ENCODE data around the gene PPP6R2.

The PPP6R2 gene, protein sequence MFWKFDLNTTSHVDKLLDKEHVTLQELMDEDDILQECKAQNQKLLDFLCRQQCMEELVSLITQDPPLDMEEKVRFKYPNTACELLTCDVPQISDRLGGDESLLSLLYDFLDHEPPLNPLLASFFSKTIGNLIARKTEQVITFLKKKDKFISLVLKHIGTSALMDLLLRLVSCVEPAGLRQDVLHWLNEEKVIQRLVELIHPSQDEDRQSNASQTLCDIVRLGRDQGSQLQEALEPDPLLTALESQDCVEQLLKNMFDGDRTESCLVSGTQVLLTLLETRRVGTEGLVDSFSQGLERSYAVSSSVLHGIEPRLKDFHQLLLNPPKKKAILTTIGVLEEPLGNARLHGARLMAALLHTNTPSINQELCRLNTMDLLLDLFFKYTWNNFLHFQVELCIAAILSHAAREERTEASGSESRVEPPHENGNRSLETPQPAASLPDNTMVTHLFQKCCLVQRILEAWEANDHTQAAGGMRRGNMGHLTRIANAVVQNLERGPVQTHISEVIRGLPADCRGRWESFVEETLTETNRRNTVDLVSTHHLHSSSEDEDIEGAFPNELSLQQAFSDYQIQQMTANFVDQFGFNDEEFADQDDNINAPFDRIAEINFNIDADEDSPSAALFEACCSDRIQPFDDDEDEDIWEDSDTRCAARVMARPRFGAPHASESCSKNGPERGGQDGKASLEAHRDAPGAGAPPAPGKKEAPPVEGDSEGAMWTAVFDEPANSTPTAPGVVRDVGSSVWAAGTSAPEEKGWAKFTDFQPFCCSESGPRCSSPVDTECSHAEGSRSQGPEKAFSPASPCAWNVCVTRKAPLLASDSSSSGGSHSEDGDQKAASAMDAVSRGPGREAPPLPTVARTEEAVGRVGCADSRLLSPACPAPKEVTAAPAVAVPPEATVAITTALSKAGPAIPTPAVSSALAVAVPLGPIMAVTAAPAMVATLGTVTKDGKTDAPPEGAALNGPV

DNA sequence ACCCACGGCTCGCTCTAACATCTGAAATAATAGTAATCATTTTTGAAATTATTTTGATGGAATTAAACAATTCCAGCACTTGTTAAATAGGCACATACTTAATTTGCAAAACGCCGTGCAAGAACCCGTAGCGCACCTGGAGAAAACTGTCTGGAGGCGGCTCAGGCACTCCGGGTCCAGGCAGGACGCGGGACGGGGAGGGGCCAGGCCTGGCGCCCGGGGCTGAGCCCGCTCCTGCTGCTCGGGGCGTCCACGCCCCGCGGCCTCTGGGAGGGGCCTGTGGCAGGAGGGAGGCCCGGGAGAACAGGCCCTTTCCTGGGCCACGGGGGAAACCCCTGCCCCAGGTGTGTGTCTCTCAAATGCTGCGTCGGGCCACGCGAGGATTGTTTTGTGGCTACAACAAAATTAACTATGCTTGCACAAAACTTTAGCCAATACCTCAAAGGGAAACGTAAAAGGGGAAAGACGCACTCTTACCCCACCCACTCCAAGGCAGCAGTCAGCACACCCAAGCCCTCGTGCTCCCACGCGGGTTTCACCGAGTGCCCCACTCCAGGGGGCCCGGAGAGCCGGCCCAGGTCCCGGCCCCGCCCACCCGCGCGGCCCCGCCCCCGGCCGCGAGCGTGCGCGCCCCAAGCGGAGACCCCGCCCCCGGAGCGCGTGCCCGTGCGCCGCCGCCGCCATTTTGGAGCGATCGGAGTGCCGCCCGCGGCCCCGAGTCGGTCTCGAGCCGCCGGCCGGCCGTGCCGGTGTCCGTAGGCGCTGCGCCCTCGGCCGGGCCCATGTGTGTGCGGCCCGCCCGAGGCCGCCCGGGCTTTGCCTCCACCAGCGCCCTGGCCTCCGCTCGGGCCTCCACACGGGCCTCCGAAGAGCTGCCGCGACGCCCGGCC is at the start of gene PPP6R2:
Gene PPP6R2 (plus strand): TSS at position 677 of the 890 bp plus-strand sequence. CDS start 50,582 bp downstream, outside the sequence.
- DNase-seq (ENCODE audit: low read depth), result peak; percentile 87

DNA sequence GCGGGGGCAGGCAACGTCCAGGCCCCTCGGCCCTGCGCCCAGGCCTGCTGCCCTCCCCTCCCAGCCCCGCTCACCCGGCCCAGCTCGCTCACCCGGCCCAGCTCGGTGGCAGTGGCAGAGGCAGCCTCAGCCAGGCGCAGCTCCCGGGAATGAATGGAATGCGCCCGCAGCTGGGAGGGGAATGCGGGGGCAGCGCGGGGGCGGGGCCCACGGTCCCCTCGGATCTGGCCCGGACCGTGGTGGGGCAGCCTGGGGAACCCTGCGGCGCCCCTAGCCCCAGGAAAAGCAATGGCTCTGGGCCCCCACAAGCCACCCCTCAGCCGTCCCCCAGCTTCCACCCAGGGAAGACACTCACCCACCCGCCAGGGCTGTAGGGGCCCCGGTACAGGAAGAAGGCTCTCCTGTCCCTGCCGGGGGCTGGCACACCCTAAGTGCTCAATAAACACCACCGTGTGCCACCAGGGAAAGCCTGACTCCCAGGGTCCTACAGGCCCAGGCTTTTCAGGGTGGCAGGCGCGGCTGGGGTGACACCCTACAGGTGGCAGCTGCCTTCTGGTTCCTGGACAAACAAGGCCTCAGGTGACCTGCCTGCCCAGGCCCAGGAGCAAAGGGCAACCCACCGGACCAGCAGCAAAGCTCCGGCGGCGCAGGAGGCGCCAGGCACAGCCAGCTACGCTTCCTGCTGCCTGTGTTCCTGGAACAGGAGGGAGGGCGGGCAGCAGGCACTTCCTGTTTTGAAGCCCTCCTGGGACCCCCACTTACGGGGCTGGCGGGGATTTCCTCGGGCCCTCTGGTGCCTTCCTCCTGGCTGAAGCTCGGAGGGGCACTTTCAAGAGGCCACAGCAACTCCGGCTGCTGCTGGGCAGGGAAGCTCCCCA is 49.4 kb upstream of the PPP6R2 start:
- no peak for DNase-seq (ENCODE audit: low read depth)

DNA sequence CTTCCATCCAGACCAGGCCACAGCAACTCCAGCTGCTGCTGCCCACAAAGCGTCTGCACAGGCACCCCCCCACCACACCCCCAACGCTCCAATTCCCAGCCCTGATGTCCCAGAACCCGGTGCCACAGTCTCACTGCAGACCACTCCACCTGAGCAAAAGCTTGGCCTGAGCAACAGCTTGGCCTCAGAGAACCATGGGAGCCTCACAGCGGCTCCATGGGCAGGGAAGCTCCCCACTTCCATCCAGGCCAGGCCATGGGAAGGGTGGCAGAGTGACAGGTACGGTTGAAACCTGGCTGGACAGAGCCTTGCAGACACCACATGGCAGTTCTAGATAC is 48.8 kb upstream of the PPP6R2 start:
- DNase-seq (ENCODE audit: low read depth), result no peak

DNA sequence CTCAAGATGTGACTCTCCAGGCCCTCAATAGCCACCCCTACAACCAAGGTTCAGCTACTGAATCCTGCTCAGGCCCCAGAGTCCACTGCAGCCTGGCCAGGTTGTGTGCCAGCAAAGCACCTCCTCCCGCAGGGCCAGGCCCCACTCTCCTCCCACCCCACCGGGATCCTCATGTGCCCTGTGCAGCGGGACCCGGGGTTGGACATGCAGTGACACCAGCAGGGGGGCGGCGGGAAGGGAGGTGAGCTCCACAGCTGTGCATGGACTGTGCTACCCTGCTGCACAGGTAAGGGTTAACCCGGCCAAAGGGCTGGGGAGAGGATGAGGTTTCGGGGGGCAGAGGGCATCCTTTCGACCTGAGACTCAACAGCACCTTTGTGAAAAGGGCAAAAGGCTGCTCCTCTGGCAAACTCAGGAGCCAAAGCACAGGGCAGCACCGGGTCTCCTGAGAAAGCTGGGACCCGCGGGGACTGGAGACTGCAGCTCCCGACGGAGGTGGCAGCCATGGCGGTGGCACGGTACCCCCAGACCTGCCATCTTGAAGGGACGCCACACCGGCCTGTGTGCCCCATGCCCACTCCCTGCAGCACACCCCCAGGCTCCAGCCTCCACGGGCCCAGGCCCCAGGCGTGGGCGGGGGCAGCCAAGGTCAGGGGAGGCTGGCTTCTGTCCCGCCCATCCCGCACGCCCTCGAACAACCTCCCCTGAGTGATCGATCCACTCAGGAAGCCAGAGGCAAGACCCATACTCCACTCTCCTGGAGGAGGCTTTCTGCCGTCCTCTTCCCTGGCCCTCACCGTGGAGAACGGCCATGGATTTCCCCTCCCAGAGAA is 46.3 kb upstream of the PPP6R2 start:
- no peak for DNase-seq (ENCODE audit: low read depth)

DNA sequence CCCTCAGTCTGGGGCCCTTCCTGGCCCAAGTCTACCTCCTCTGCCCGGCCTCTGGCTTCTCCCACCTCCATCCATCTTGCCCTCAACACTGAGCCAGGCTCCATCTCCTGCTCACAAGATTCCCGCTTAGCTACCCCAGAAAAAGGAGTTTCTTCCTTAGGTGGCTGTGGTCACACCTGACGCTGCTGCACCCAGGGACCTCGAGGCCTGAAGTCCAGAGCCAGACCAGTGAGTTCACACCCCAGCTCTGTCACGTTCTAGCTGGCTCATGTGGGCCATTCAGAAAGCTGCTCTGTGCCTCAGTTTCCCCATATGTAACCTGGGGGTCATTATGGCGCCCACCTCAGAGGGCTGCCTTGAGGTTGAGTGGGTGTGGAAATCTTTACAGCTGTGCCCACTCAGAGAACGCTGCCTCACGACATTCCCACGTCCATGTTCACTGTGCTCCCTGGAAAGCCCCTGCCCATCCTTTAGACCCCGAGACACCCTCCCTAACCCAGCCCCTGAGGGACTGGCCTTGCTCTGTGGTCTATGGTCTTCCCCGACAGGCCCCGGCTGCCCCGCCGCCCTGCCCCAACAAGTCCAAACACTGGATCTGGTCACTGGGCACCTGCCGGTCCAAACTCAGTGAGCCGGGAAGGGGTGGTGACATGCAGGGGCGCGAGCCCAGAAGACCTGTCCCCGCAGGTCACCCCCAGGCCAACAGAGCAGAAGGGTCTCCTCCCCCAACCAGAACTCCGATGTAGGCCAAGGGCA is 45.4 kb upstream of the PPP6R2 start:
- DNase-seq (ENCODE audit: low read depth), result no peak

DNA sequence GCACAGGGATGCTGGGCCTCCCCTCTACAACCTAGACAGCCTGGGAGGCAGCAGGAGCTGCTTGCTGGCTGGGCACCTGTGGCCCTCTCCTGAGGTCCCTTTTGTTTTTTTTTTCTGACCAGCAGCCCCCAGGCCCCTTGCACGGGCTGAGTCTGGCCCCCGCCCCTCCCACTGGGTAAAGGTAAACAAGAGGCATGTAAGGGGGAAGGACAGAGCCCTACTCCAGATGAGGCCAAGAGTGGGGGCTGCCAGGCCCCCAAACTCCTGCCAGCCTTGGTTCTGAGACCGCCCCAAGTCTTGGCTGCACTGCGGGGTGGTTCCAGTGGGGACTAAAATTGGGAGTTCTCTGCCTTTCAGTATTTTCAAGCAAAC is 44.9 kb upstream of the PPP6R2 start:
- DNase-seq (ENCODE audit: low read depth), result no peak

DNA sequence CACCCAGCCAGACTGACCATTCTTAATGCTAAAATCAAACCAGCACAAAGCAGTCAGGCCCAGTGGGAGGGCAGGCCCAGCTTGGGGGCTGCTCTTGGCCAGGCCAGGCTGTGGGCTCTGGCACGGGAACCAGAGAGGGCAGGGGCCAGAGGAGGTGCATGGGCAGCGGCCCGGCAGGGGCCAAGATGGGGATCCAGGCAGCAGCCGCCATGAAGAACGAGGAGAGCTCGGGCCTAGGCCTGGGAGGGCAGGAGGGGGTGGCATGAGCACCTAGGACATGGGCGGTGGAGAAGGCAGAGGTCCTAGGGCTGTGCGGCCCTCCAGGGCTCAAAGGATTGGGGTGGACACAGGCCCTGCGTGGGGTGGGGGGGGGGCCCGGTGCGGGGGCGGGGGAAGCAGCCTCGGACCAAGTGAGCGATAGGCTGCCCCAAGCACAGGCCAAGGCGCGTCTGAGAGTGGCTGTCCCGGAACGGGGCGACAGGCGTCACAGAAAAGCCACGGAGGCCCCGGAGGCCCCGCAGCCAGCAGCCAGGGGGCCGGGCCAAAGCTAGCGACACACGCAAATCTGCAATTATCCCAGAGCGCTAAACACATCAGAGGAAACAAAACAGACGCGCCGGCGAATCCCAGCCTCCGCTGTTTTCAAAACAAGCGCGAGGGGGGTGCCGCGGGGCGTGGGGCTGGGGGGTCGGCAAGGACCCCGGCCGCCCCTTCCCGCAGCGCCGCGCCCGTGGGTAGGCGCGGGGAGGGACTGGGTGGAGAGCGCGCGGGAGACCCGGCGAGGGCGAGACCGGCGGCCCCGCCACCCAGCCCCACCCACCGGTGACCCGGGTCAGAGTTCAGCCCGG is 44.0 kb upstream of the PPP6R2 start:
- no peak for DNase-seq (ENCODE audit: low read depth)

DNA sequence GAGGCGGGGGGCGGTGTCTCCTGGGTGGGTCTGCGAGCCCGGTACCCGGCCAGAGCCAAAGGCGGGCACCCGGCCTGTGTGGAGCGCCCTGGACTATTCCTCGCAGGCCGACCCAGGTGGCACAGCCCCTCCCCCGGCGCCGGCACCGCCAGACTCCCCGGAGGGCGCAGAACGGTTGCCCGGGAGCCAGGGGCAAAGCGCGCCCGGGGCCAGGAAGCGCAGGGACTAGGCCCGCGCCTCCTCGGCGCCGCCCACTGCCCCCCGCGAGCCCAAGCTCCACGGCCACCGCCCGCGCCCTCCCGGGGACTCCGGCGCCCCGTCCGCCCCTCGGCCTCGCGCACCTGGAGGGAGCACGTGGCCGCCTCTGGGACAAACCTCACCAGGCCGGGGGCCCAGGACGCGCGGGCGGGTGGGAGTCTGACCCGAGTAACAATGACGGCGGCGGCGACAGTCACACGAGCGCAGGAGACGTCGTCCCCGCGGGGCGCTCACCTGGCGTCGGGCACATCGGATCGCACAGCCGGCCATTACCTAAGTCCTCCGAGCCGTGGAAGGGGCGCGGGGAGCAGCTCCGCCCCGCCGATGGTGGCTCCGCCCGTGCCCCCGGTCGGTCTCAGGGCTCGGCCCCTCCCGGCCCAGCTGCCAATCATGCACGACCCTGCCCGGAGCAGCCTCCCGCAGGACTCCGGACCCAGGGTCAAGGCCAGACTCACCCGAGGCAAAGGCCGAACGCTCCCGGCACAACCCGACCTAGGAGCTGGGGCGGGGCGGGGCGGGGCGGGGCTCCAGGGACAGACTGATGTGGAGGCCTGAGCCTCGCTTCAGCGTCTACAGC is 43.1 kb upstream of the PPP6R2 start:
- no peak for DNase-seq (ENCODE audit: low read depth)

DNA sequence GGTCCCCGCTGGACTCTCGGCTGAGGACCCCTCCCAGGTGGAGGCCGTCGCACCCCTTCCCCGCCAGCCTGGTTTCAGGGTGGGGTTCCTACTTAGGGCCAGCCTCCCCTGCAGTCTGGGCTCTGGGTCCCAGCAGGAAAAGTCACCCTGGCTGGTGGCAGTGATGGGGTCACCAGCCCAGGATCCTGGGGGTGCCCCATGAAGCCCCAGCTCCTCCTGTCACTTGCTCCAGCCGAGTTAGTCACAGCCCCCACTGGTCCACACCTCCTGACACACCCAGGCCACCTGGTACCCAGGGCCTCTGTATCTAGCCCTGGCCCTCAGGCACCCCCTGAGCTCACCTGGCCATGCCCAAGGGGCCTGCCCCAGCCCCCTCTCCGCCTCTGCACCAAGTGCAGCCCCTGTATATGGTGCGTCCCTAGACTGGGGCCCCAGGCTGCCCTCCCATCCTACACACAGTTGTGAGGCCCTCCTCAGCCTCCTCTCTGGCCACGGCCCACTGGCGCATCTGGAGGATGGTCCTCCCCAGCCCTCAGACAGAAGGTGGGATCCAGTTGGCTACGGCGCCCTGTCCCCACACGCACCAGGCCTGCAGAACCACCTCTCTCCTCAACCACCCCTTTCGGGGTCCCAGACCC is 42.4 kb upstream of the PPP6R2 start:
- DNase-seq (ENCODE audit: low read depth), result no peak

DNA sequence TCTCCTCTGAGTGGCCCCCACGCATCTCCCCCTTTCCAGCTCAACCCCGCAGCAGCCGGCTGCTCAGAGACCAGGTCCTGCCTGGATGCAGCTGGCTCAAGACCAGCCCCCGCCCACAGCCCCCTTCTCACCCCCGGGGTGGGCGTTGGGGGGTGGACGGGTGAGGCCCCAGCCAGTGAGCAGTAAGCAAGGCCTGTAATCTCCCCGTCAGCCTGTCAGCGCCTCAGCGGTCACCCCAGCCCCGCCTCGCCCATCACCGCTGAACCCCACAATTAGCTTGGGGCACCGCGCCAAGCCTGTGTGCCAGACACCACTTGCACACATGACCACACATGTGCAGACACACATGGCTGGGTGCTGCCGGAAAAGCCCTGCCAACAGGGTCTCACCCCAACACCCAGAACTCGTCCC is 41.5 kb upstream of the PPP6R2 start:
- DNase-seq (ENCODE audit: low read depth), result no peak

DNA sequence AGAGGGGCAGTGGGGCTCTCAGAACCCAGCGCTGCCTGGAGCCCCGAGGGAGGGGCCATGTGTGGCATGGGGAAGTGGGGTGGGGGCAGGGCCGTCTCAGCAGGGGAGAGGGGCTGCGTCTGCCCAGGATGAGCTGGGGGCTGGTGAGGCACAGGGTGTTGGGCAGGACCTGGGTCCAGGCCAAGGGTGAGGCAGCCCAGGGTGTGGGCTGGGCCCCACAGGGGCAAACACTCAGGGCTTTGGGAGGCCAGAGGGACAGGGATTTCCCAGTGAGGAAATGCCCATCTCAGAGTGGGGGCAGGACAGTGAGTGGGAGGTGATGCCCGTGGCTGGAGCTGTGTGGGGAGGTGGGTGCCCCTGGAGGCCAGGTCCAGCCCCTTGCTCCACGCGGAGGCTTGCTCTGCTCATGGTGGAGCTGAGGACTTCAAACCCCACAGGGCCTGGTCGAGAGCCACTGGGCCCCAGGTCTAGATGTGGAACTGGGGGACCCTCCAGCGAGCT is 41.0 kb upstream of the PPP6R2 start:
- no peak for DNase-seq (ENCODE audit: low read depth)

DNA sequence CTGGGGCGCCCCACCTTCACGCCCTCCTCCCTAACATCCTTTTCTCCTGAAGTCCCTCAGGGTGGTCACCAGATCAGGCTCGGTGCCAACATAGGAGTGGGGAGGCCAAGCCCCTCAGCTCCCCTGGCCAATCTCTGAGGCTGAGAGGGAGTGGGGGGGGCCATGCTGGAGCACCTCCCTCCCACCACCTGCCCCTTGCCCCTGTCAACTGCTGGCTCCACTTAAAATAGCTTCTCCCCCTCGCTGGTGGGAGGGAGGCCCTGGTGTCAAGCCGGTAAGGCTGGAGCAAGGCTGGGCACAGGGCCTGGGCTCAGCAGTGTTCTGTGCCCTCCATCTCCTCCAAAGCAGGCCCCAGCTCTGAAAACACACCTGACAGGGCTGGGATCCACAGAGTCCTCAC is 40.6 kb upstream of the PPP6R2 start:
- DNase-seq (ENCODE audit: low read depth), result no peak

DNA sequence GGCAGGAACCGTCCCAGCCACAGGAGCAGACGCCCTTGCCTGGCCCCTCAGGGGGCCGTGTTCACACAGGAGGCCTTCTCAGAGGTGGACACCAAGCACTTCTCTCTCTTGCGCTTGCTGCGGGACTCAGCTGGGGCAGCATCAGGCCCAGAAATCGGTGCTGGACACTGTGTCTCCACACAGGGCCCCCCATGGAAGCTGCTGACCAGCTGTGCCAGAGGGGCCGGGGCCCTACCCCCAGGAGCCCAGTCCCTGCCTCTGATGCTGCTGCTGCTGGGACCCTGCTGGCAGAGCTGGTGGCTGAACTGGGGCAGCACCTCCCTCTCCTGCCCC is 39.6 kb upstream of the PPP6R2 start:
- no peak for DNase-seq (ENCODE audit: low read depth)

DNA sequence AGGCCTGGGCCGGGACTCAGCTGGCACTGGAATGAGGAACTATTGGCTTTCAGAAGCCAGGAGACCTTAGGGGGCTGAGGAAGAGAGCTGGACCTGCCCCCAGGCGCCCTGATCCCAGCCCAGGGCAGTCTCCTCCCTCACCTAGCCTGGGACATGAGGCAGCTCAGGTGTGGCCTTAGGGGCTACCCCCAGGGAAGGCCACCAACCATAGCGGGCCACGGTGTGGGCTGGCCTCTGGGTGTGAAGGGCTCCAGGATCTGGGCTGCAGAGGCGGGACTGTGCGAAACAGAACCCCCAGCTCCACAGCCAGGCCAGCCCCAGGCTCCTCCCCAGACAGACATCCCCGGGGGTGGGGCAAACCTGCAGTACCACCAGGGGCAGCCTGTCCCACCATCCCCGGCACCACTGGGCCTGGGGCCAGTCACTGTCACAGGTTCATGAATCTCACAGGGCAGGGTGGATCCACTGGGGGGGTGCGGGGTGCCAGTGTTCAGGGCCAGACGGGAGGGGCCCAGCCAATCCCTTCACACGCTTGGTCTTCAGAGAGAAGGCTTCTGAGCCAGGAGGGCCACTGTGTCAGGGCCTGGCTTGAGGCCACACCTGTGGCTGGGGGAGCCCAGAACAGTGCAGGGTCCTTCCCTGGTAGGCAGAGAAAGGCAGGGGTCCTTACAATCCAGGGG is 39.1 kb upstream of the PPP6R2 start:
- DNase-seq (ENCODE audit: low read depth), result no peak

DNA sequence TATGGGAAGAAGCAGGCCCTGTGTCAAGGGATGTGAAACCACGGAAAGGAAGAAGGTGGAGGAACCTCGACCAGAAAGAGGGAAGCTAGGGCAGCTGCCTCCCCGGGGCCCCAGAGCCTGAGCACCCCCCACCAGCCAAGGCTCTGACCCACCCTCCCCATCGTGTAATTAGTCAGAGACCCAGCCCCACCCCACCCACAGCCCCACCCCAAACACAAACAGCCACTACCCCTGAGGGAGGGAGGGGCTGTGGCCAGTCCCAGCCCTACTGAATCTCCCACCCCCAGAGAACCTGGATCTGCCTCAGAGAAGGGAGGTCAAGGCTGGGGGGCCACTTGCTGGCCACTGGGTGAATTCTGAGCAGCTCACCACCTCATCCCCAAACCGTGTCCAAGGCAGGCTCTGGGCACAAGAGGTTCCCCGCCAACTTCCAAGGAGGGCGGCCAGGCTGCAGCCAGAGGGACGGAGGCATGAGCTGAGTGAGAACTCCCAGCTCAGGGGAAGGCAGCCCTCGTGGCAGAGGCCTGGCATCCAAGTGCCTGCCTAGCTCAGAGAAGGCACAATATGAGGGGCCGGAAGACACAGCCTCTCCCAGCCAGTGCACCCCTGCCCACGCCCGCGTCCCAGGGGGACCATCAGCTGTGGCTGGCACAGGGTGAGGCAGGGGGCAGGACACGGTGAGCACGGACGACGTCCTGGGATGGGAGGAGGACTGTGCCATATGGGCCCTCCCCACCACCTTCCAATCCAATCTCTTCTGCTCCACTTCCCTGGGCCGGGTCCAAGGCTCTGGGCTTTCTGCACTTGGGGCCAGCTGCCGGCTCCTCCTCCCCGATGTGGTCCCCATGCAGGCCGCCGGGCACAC is 38.4 kb upstream of the PPP6R2 start:
- no peak for DNase-seq (ENCODE audit: low read depth)

Data from activated T-cell treated with anti-CD3 and anti-CD28 coated beads for 24 hours (primary cell).